Endodermal cell (in vitro differentiated cells): ENCODE data around the gene UCN3. TPM values are rescaled to one million over a fixed set of nuclear protein-coding genes. Genes with fewer than 3 reads are reported as not detected.
"Not testable (repeated sequence)": the region's sequence is repeated elsewhere in the genome, so short reads cannot be mapped to it uniquely, and the experiment has no call there.

Source experiments
- DNase-seq: peaks from one replicate; pipeline ENCODE4 v3.0.0-alpha.2; 2017
- H3K27ac ChIP-seq: 2 replicates; pipeline ENCODE4 v1.5.1; 2013; ENCODE audit warnings: mild to moderate bottlenecking, low read depth, low read length, moderate library complexity
- H3K27me3 ChIP-seq: 2 replicates; pipeline ENCODE4 v1.6.1; 2013; ENCODE audit warnings: mild to moderate bottlenecking, low read length, moderate library complexity; ENCODE audit not compliant: insufficient read depth, control insufficient read depth, poor library complexity, severe bottlenecking
- H3K36me3 ChIP-seq: 2 replicates; pipeline ENCODE4 v1.7.0; 2013; ENCODE audit warnings: mild to moderate bottlenecking, low read length, moderate library complexity; ENCODE audit not compliant: control insufficient read depth, insufficient read depth
- H3K4me1 ChIP-seq: one replicate; pipeline ENCODE4 v1.7.0; 2013; ENCODE audit warnings: low read length; ENCODE audit not compliant: control insufficient read depth, insufficient read depth
- H3K4me3 ChIP-seq: 2 replicates; pipeline ENCODE4 v1.5.1; 2013; ENCODE audit warnings: mild to moderate bottlenecking, low read length, moderate library complexity
- H3K9ac ChIP-seq: 2 replicates; pipeline ENCODE4 v1.6.1; 2013; ENCODE audit warnings: mild to moderate bottlenecking, low read length, moderate library complexity; ENCODE audit not compliant: poor library complexity, severe bottlenecking; ENCODE audit errors: extremely low read depth
- H3K9me3 ChIP-seq: 2 replicates; pipeline ENCODE4 v1.6.1; 2013; ENCODE audit warnings: mild to moderate bottlenecking, low read length, moderate library complexity; ENCODE audit not compliant: control insufficient read depth
- H3K27ac Mint-ChIP-seq: 2 replicates; pipeline ENCODE4 v1.8.0; 2020; ENCODE audit warnings: mixed read lengths
- H3K27me3 Mint-ChIP-seq: 2 replicates; pipeline ENCODE4 v1.8.0; 2021; ENCODE audit warnings: mild to moderate bottlenecking, mixed read lengths; ENCODE audit not compliant: insufficient read depth
- H3K36me3 Mint-ChIP-seq: 2 replicates; pipeline ENCODE4 v1.8.0; 2020; ENCODE audit warnings: low read depth, mixed read lengths
- H3K4me1 Mint-ChIP-seq: 2 replicates; pipeline ENCODE4 v1.8.0; 2020; ENCODE audit warnings: mixed read lengths
- H3K4me3 Mint-ChIP-seq: 2 replicates; pipeline ENCODE4 v1.8.0; 2020; ENCODE audit warnings: mild to moderate bottlenecking, moderate library complexity, mixed read lengths
- H3K9me3 Mint-ChIP-seq: 2 replicates; pipeline ENCODE4 v1.8.0; 2020; ENCODE audit warnings: mild to moderate bottlenecking, mixed read lengths
- WGBS, 2 experiments: methylation state at CpG; one replicate each; pipeline versions ENCODE4 v1.1.5 to v1.1.7; 2013; ENCODE audit warnings: missing lambda C conversion rate in 2 of 2, mixed read lengths in 1 of 2; ENCODE audit not compliant: insufficient coverage in 1 of 2, insufficient read length in 1 of 2; 5-methylcytosine and 5-hydroxymethylcytosine counted together
- total RNA-seq, 2 donors: library from RNA; stranded (reverse); fragmentation: NEBNext Ultra II Directional in 1 of 2; extraction: Animal tissue kit (Norgen Biotek cat#: 25700) in 1 of 2; gene quantifications; 2 replicates in 1 of 2; 3 replicates in 1 of 2; pipeline ENCODE4 v1.2.1, GENCODE V29; 2021
- TF ChIP-seq, protein P1 (sequence below): fragments of 200-600 bp; sonication (generic); conservative IDR thresholded peaks from 2 replicates; pipeline ENCODE4 v1.5.0; 2021; ENCODE audit warnings: antibody characterized with exemption, mild to moderate bottlenecking

UCN3 gene
- total RNA-seq, 2 donors from 2014 or later, result not detected

DNA sequence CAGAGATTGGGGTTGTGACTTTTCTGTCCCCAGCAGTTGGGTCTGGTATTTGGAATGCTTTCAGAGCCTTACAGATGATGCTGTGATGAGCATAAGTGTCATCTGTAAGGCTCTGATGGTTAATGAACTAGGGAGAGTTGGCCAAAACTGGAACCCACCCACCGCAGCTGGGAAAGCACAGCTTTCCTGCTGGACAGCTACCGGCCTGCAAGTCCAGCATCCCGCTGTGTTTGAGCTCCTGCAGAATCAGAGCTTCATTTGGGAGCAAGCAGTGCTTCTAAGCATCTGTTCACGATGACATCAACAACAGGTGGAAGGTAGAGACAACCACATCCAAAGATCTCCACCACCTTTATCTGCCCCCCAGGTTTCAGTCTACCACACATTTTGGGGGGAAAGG, 11.7 kb downstream of the UCN3 start:
- H3K36me3 Mint-ChIP-seq, result no peaks in the 10 kb centered on the region
- WGBS, 2 experiments, result 82 to 90% methylated on average over 2 to 4 of the region's 4 CpGs

DNA sequence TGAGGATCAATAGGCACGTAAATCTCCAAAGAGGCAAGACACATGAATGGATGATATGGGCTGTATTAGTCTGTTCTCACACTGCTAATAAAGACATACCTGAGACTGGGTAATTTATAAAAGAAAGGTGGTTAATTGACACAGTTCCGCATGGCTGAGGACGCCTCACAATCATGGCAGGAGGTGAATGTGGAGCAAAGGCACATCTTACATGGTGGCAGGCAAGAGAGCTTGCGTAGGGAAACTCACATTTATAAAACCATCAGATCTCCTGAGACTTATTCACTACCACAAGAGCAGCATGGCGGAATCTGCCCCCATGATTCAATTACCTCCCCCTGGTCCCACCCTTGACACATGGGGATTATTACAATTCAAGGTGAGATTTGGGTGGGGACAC, 14.4 kb downstream of the UCN3 start:
- H3K4me3 ChIP-seq, H3K4me1 Mint-ChIP-seq, H3K9ac ChIP-seq, H3K27ac ChIP-seq, H3K27me3 Mint-ChIP-seq, H3K9me3 ChIP-seq, H3K27ac Mint-ChIP-seq, H3K4me1 ChIP-seq, H3K4me3 Mint-ChIP-seq, DNase-seq, H3K36me3 ChIP-seq, H3K27me3 ChIP-seq, H3K36me3 Mint-ChIP-seq, H3K9me3 Mint-ChIP-seq: not testable (repeated sequence)
- 86 to 91% methylated on average over 5 of the region's 5 CpGs for WGBS, 2 experiments

More for the DNA sequence above, 11.7 kb downstream of the UCN3 start:
- H3K27me3 ChIP-seq, result no peaks in the 10 kb centered on the region
- H3K36me3 ChIP-seq, result no peaks in the 10 kb centered on the region
- no peaks in the 10 kb centered on the region for H3K9me3 ChIP-seq
- no peak overlapping the region for H3K9ac ChIP-seq
- H3K4me3 ChIP-seq, result no peak overlapping the region
- no peak overlapping the region for H3K27ac Mint-ChIP-seq
- no peaks in the 10 kb centered on the region for H3K4me1 Mint-ChIP-seq
- H3K9me3 Mint-ChIP-seq, result peaks cover 9% of the 10 kb centered on the region
- no peak for DNase-seq
- no peaks in the 10 kb centered on the region for H3K4me1 ChIP-seq
- H3K27ac ChIP-seq, result no peak overlapping the region
- no peaks in the 10 kb centered on the region for H3K27me3 Mint-ChIP-seq
- TF ChIP-seq, protein P1, sequence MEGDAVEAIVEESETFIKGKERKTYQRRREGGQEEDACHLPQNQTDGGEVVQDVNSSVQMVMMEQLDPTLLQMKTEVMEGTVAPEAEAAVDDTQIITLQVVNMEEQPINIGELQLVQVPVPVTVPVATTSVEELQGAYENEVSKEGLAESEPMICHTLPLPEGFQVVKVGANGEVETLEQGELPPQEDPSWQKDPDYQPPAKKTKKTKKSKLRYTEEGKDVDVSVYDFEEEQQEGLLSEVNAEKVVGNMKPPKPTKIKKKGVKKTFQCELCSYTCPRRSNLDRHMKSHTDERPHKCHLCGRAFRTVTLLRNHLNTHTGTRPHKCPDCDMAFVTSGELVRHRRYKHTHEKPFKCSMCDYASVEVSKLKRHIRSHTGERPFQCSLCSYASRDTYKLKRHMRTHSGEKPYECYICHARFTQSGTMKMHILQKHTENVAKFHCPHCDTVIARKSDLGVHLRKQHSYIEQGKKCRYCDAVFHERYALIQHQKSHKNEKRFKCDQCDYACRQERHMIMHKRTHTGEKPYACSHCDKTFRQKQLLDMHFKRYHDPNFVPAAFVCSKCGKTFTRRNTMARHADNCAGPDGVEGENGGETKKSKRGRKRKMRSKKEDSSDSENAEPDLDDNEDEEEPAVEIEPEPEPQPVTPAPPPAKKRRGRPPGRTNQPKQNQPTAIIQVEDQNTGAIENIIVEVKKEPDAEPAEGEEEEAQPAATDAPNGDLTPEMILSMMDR, result no peak
- no peak overlapping the region for H3K4me3 Mint-ChIP-seq

- not testable (repeated sequence) for H3K4me3 ChIP-seq, H3K4me3 Mint-ChIP-seq, H3K36me3 Mint-ChIP-seq, H3K27ac ChIP-seq, H3K27me3 Mint-ChIP-seq, H3K27me3 ChIP-seq, H3K9me3 Mint-ChIP-seq, H3K36me3 ChIP-seq, H3K9me3 ChIP-seq, DNase-seq, H3K9ac ChIP-seq, H3K4me1 ChIP-seq, H3K27ac Mint-ChIP-seq, H3K4me1 Mint-ChIP-seq
- WGBS, 2 experiments, result 91 to 92% methylated on average over 11 to 12 of the region's 12 CpGs
Observed at GRCh38 chr10:5380395-5380794, 15.6 kb downstream of the UCN3 start.

GRCh38 chr10:5381187-5381586, 16.4 kb downstream of the UCN3 start:
- Mint-ChIP-seq H3K9me3 (peaks cover 9% of the 10 kb centered on the region), H3K27ac (no peak overlapping the region), H3K27me3 (no peaks in the 10 kb centered on the region), H3K36me3 (no peaks in the 10 kb centered on the region), H3K4me3 (no peak overlapping the region), H3K4me1 (no peaks in the 10 kb centered on the region)
- no peak for DNase-seq
- Histone ChIP-seq H3K4me1 (no peaks in the 10 kb centered on the region), H3K27ac (no peak overlapping the region), H3K9ac (no peak overlapping the region), H3K4me3 (no peak overlapping the region), H3K27me3 (no peaks in the 10 kb centered on the region), H3K36me3 (no peaks in the 10 kb centered on the region), H3K9me3 (no peaks in the 10 kb centered on the region)
- TF ChIP-seq, protein P1, result no peak
- WGBS, 2 experiments, result 71% methylated on average over 1 of the region's 2 CpGs; no CpG with 5 or more reads in 1 of the 2 experiments
